Neural crest cell (in vitro differentiated cells): ENCODE results near the gene DIMT1. TPM values are rescaled to one million over a fixed set of nuclear protein-coding genes. Genes with fewer than 3 reads are reported as not detected.
A peak's percentile ranks its signal among the peaks of the same experiment; 100 is the strongest.

Source experiments
- DNase-seq: peaks from one replicate; pipeline ENCODE4 v3.0.0; 2021; ENCODE audit warnings: low read depth, mixed read lengths, low spot score
- H3K27ac Mint-ChIP-seq: one replicate; pipeline ENCODE4 v1.8.0; 2021; ENCODE audit warnings: mild to moderate bottlenecking, mixed read lengths; ENCODE audit not compliant: unreplicated experiment
- H3K27me3 Mint-ChIP-seq: 2 replicates; pipeline ENCODE4 v1.8.0; 2021; ENCODE audit warnings: low read depth, mild to moderate bottlenecking, mixed read lengths
- H3K36me3 Mint-ChIP-seq: 2 replicates; pipeline ENCODE4 v1.8.0; 2021; ENCODE audit warnings: low read depth, mild to moderate bottlenecking, mixed read lengths
- H3K4me1 Mint-ChIP-seq: 2 replicates; pipeline ENCODE4 v1.8.0; 2021; ENCODE audit warnings: mixed read lengths
- H3K4me3 Mint-ChIP-seq: one replicate; pipeline ENCODE4 v1.8.0; 2021; ENCODE audit warnings: mild to moderate bottlenecking, mixed read lengths
- H3K9me3 Mint-ChIP-seq: 2 replicates; pipeline ENCODE4 v1.8.0; 2021; ENCODE audit warnings: mixed read lengths
- CTCF ChIP-seq: fragments of 200-600 bp; sonication (generic); conservative IDR thresholded peaks from 2 replicates; pipeline ENCODE4 v1.5.0; 2021; ENCODE audit warnings: antibody characterized with exemption, mild to moderate bottlenecking
- long read RNA-seq: library from polyadenylated mRNA; unstranded; transcript quantifications from one replicate; pipeline ENCODE4 v2.0.0, GENCODE V29; 2020
- total RNA-seq: library from RNA; stranded (reverse); gene quantifications from 2 replicates; pipeline ENCODE4 v1.2.1, GENCODE V29; 2021

DIMT1 gene
- 32.2 and 34.5 TPM in 2 replicates for total RNA-seq
- long read RNA-seq, transcript DIMT1-201 (12 exons, 2,859 nt) = major isoform, 117 of 134 reads
- long read RNA-seq, partial matches to known transcripts = 7 of 134 reads
- long read RNA-seq, other reads (novel, unspliced or antisense) = 9 of 134 reads

- peak within 1 kb of the TSS; percentile 100 for H3K27ac Mint-ChIP-seq
- peaks cover 29% of the 10 kb centered on the region for H3K4me1 Mint-ChIP-seq
- TF ChIP-seq CTCF = no peak
- DNase-seq = peak; percentile 87
- H3K4me3 Mint-ChIP-seq = peak within 1 kb of the TSS; percentile 99
- H3K9me3 Mint-ChIP-seq = no peaks in the 10 kb centered on the region
- no peaks in the 10 kb centered on the region for H3K36me3 Mint-ChIP-seq
- no peaks in the 10 kb centered on the region for H3K27me3 Mint-ChIP-seq
Observed at GRCh38 chr5:62403411-62404250, at the start of gene DIMT1. Gene DIMT1, minus strand, starts transcription at chr5:62403905. Its CDS starts 133 bp downstream, at chr5:62403772.

- H3K4me3 Mint-ChIP-seq = no peak overlapping the region
- H3K36me3 Mint-ChIP-seq = peaks cover 5% of the 10 kb centered on the region
- no peak overlapping the region for H3K27ac Mint-ChIP-seq
- no peak for DNase-seq
- no peaks in the 10 kb centered on the region for H3K9me3 Mint-ChIP-seq
- H3K27me3 Mint-ChIP-seq = no peaks in the 10 kb centered on the region
- no peaks in the 10 kb centered on the region for H3K4me1 Mint-ChIP-seq
- TF ChIP-seq CTCF = no peak
Observed at GRCh38 chr5:62450259-62450658, 46.6 kb upstream of the DIMT1 start.

GRCh38 chr5:62448528-62448927 lies 44.8 kb upstream of the DIMT1 start:
- Mint-ChIP-seq H3K27ac (no peak overlapping the region), H3K9me3 (no peaks in the 10 kb centered on the region), H3K27me3 (no peaks in the 10 kb centered on the region), H3K4me1 (peaks cover 4% of the 10 kb centered on the region), H3K36me3 (peaks cover 5% of the 10 kb centered on the region), H3K4me3 (no peak overlapping the region)
- no peak for DNase-seq
- TF ChIP-seq CTCF = no peak

GRCh38 chr5:62432621-62433064 lies 28.9 kb upstream of the DIMT1 start:
- TF ChIP-seq CTCF = no peak
- Mint-ChIP-seq H3K27me3 (no peaks in the 10 kb centered on the region), H3K36me3 (no peaks in the 10 kb centered on the region), H3K4me3 (no peak overlapping the region), H3K27ac (no peak overlapping the region), H3K9me3 (no peaks in the 10 kb centered on the region), H3K4me1 (peaks cover 12% of the 10 kb centered on the region)
- DNase-seq = no peak

- TF ChIP-seq CTCF = no peak
- no peak overlapping the region for H3K4me3 Mint-ChIP-seq
- DNase-seq = no peak
- H3K4me1 Mint-ChIP-seq = peaks cover 12% of the 10 kb centered on the region
- H3K9me3 Mint-ChIP-seq = no peaks in the 10 kb centered on the region
- no peaks in the 10 kb centered on the region for H3K27me3 Mint-ChIP-seq
- no peak overlapping the region for H3K27ac Mint-ChIP-seq
- no peaks in the 10 kb centered on the region for H3K36me3 Mint-ChIP-seq
Observed at GRCh38 chr5:62431735-62432620, 28.3 kb upstream of the DIMT1 start.
